K562 (cell line): ENCODE data around the gene SOCS4. TPM values are rescaled to one million over a fixed set of nuclear protein-coding genes. Genes with fewer than 3 reads are reported as not detected.

Experiments used
- BMI1 ChIP-seq: fragments of 150-350 bp; IDR thresholded peaks from 2 replicates; pipeline ENCODE4 v1.6.1; 2014; ENCODE audit warnings: low read length
- ELK3 ChIP-seq: fragments of 450-650 bp; formaldehyde crosslinking; IDR thresholded peaks from 2 replicates; pipeline ENCODE4 v1.4.0; 2020; ENCODE audit warnings: mild to moderate bottlenecking
- ESRRA ChIP-seq: fragments of 450-650 bp; IDR thresholded peaks from 2 replicates; pipeline ENCODE4 v1.6.1; 2014; ENCODE audit warnings: low read depth, mild to moderate bottlenecking, moderate library complexity, borderline replicate concordance
- GTF2E2 ChIP-seq: fragments of 200-800 bp; sonication (Bioruptor generic); IDR thresholded peaks from 2 replicates; pipeline ENCODE4 v1.6.1; 2016; ENCODE audit warnings: missing genetic modification characterization, missing compliant biosample characterization
- NCOR1 ChIP-seq: fragments of 450-650 bp; IDR thresholded peaks from 2 replicates; pipeline ENCODE4 v1.6.1; 2016; ENCODE audit warnings: mild to moderate bottlenecking, moderate library complexity
- TFAP4 ChIP-seq: sonication (generic); formaldehyde crosslinking; IDR thresholded peaks from 2 replicates; pipeline ENCODE4 v1.8.0; 2022; ENCODE audit warnings: missing genetic modification reagents, mild to moderate bottlenecking, moderate library complexity, borderline replicate concordance
- ZNF184 ChIP-seq: sonication (generic); formaldehyde crosslinking; IDR thresholded peaks from 2 replicates; pipeline ENCODE4 v1.5.0; 2020; ENCODE audit warnings: missing genetic modification reagents
- ZNF41 ChIP-seq: fragments of 250-450 bp; sonication (Bioruptor Pico); conservative IDR thresholded peaks from 2 replicates; pipeline ENCODE4 v1.4.0; 2020; ENCODE audit warnings: mild to moderate bottlenecking
- polyA plus RNA-seq, 8 experiments: library from polyadenylated mRNA; depleted of rRNA in 4 of 8; stranded (reverse) in 5 of 8; unstranded in 3 of 8; fragments of >200 nt; fragmentation: Nextera tagmentation in 2 of 8; fragmentation: Illumina TruSeq in 1 of 8; extraction: Ambion mirVana in 2 of 8; extraction: Trizol in 1 of 8; gene quantifications; 2 replicates each; pipeline versions ENCODE4 v1.2.1 to v1.2.3, GENCODE V29; 2011 to 2014; ENCODE audit warnings: inconsistent platforms in 1 of 8, missing spikeins in 1 of 8
- total RNA-seq, 7 experiments: library from RNA; depleted of rRNA in 6 of 7; stranded (reverse); fragments of >200 nt in 6 of 7; fragmentation: Illumina TruSeq in 2 of 7; extraction: Trizol in 2 of 7; gene quantifications; 2 replicates each; pipeline versions ENCODE4 v1.2.1 to v1.2.3, GENCODE V29; 2011 to 2021; ENCODE audit warnings: low replicate concordance in 1 of 7
- TF ChIP-seq, protein P1 (sequence below), 2 experiments: fragments of 450-650 bp in 1 of 2; sonication (generic) in 1 of 2; formaldehyde crosslinking in 1 of 2; IDR thresholded peaks; 2 replicates each; pipeline versions ENCODE4 v1.7.1 to v1.9.0; 2016 to 2022; ENCODE audit warnings: inconsistent platforms in 1 of 2, mild to moderate bottlenecking in 1 of 2, missing genetic modification reagents in 1 of 2
- TF ChIP-seq, protein P2 (sequence below), 2 experiments: fragments of 150-350 bp in 1 of 2; IDR thresholded peaks; 2 replicates each; pipeline ENCODE4 v1.6.1; 2012 to 2016; ENCODE audit warnings: low read depth in 2 of 2, low read length in 2 of 2, mild to moderate bottlenecking in 1 of 2, moderate library complexity in 1 of 2

The SOCS4 gene
- total and polyA plus RNA-seq, 9 of the 15 experiments (the other 6 are each of a cell fraction or from before 2014, with no cell fraction given) = 2.6 to 12.7 (median 9.7) TPM

DNA sequence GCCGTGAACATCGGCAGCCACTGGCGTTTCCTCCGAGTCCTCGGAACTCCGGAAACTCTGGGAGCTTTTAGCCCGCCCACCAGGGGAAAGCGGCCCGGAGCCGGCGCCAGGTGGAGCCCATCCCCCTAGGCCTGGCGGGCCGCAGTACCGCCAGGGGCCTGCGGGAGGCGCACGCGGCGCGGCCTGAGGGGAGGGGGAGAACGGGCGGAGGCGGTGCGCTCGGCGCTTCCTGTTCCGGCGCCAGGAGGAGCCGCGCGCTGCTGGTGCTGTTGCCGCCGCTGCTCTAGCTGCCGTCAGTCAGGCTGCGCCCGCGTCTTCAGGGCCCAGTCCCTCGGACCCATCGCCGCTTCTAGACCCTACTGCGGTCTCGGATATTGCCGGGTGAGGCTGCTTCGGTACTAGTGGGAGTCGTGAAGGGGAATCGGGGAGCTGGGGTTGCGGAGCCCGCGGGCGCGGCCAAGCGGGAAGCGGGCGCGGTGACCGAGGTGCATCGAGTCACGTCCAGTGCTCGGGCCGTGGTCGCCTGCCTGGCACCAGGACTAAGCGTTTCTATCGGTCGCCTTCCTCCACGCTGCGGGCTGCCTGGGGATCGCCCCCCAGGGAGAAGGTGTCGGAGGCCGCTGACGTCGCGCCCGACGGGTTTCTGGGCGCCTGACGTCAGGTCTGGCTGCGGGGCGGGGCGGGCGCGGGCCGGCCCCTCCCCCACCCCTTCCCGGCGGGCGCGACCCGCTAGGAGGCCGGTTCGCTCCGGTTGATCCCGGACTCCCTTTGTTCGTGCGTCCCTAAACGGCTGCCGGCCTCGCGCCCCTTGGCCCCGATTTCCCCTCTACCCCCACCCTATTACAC is 24.6 kb downstream of the SOCS4 start, which contains the start of gene MAPK1IP1L (continued):
- TF ChIP-seq, protein P1, sequence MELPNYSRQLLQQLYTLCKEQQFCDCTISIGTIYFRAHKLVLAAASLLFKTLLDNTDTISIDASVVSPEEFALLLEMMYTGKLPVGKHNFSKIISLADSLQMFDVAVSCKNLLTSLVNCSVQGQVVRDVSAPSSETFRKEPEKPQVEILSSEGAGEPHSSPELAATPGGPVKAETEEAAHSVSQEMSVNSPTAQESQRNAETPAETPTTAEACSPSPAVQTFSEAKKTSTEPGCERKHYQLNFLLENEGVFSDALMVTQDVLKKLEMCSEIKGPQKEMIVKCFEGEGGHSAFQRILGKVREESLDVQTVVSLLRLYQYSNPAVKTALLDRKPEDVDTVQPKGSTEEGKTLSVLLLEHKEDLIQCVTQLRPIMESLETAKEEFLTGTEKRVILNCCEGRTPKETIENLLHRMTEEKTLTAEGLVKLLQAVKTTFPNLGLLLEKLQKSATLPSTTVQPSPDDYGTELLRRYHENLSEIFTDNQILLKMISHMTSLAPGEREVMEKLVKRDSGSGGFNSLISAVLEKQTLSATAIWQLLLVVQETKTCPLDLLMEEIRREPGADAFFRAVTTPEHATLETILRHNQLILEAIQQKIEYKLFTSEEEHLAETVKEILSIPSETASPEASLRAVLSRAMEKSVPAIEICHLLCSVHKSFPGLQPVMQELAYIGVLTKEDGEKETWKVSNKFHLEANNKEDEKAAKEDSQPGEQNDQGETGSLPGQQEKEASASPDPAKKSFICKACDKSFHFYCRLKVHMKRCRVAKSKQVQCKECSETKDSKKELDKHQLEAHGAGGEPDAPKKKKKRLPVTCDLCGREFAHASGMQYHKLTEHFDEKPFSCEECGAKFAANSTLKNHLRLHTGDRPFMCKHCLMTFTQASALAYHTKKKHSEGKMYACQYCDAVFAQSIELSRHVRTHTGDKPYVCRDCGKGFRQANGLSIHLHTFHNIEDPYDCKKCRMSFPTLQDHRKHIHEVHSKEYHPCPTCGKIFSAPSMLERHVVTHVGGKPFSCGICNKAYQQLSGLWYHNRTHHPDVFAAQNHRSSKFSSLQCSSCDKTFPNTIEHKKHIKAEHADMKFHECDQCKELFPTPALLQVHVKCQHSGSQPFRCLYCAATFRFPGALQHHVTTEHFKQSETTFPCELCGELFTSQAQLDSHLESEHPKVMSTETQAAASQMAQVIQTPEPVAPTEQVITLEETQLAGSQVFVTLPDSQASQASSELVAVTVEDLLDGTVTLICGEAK (IDR thresholded peaks at IDR 0.05) = peak; percentile 86
- TF ChIP-seq, protein P1 (CRISPR knock-in tag; IDR thresholded peaks at IDR 0.05) = no peak
- TF ChIP-seq TFAP4 (CRISPR knock-in tag) (peak; percentile 94), ESRRA (peak; percentile 39; the same call in 1 of the 2 replicates), ZNF41 (CRISPR knock-in tag) (no peak), ELK3 (CRISPR knock-in tag) (no peak), BMI1 (no peak), ZNF184 (CRISPR knock-in tag) (no peak), GTF2E2 (peak; percentile 70), NCOR1 (peak; percentile 49)
- TF ChIP-seq, protein P2, sequence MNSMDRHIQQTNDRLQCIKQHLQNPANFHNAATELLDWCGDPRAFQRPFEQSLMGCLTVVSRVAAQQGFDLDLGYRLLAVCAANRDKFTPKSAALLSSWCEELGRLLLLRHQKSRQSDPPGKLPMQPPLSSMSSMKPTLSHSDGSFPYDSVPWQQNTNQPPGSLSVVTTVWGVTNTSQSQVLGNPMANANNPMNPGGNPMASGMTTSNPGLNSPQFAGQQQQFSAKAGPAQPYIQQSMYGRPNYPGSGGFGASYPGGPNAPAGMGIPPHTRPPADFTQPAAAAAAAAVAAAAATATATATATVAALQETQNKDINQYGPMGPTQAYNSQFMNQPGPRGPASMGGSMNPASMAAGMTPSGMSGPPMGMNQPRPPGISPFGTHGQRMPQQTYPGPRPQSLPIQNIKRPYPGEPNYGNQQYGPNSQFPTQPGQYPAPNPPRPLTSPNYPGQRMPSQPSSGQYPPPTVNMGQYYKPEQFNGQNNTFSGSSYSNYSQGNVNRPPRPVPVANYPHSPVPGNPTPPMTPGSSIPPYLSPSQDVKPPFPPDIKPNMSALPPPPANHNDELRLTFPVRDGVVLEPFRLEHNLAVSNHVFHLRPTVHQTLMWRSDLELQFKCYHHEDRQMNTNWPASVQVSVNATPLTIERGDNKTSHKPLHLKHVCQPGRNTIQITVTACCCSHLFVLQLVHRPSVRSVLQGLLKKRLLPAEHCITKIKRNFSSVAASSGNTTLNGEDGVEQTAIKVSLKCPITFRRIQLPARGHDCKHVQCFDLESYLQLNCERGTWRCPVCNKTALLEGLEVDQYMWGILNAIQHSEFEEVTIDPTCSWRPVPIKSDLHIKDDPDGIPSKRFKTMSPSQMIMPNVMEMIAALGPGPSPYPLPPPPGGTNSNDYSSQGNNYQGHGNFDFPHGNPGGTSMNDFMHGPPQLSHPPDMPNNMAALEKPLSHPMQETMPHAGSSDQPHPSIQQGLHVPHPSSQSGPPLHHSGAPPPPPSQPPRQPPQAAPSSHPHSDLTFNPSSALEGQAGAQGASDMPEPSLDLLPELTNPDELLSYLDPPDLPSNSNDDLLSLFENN (IDR thresholded peaks at IDR 0.05; ENCODE audit: low read depth in 2 of 2, low read length in 2 of 2) = peak in 1 of 2 experiments; percentile 72; a peak in 2 of 4 replicates
